ENCODE results near the gene FCER2.

Gene FCER2

DNA sequence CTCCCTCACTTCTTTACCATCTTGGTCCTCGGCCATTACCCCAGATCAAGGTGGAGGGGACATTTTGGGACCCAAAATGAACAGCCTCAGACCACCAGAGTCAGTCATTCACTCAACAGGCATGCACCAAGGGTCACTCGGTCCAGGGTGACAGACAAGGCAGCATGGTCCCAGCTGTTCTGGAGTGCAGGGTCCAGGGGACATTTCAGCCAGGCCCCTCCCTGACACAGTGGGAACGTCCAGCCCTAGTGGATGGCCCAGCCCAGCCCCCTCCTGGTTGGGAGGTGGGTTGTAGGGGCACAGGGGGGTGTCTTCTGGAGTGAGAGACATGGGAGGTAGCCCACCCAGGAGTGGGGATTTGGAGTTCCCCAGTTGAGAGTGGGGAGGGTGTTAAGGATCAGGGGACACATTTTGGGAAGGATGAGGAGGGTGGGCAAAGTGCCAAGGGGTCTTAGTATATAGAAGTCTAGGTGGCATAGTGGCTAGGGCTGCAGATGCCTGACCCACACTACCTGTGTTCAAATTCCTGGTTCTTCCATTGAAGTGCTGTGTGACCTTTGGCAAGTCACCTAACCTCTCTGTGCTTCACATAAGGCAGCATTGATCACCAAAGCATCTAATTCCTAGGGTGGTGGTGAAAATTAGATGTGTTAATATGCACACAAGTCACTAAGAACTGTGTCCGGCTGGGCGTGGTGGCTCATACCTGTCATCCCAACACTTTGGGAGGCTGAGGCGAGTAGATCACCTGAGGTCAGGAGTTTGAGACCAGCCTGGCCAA is 2.5 kb upstream of the FCER2 start:
- Histone ChIP-seq H3K27me3 (no peaks in the 10 kb centered on the region), H4K20me1 (no peaks in the 10 kb centered on the region), H3K9me3 (replicated peaks in 1 of 11) (no peaks in the 10 kb centered on the region), H3K4me1 (peaks cover 66 to 97% (median 84%) of the 10 kb centered on the region in 10 experiments), H3K36me3 (no peaks in the 10 kb centered on the region), H3K9ac (peak overlapping the region in 7 of 11 experiments; percentile 8 to 77 (median 70); a peak in 7 of 22 replicates), H3K27ac (peak overlapping the region in 9 of 11 experiments; percentile 76 to 90 (median 85); a peak in 17 of 22 replicates), H3K4me3 (no peak overlapping the region), H3K4me2 (peak overlapping the region in 10 of 11 experiments; percentile 78 to 91 (median 88); a peak in 18 of 22 replicates)
- TF ChIP-seq Cebpa-rat (IDR thresholded peaks at IDR 0.05): no peak

DNA sequence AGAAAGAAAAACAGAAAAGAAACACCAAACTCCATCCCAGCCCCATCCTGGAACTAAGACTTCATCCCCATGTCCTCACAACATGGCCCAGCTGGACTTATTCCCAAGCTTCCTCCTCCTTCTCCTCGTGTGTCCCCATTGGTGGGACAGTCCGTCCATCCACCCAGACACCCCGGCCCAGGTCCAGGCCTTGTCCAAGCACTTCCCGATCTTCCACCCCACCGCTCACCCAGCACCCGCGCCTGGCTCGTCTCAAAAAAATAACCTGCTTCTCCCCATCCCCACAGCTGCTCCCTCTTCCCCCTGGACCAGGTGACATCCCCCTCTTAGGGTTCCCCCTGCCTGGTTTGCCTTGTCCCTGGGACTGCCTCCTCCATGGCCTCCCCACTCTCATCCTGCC is 1.4 kb upstream of the FCER2 start:
- Histone ChIP-seq H3K4me3 (no peak overlapping the region), H3K9me3 (replicated peaks in 1 of 11) (no peaks in the 10 kb centered on the region), H4K20me1 (no peaks in the 10 kb centered on the region), H3K9ac (peak overlapping the region in 4 of 11 experiments; percentile 8 to 41 (median 28); a peak in 4 of 22 replicates), H3K36me3 (no peaks in the 10 kb centered on the region), H3K27ac (peak overlapping the region in 9 of 11 experiments; percentile 22 to 90 (median 83); a peak in 16 of 22 replicates), H3K27me3 (peaks cover 0 to 5% (median 0%) of the 10 kb centered on the region in 11 experiments; a peak in 2 of 22 replicates), H3K4me2 (peak overlapping the region in 7 of 11 experiments; percentile 4 to 89 (median 84); a peak in 11 of 22 replicates), H3K4me1 (peaks cover 60 to 97% (median 82%) of the 10 kb centered on the region in 10 experiments)
- TF ChIP-seq Cebpa-rat (IDR thresholded peaks at IDR 0.05): no peak

DNA sequence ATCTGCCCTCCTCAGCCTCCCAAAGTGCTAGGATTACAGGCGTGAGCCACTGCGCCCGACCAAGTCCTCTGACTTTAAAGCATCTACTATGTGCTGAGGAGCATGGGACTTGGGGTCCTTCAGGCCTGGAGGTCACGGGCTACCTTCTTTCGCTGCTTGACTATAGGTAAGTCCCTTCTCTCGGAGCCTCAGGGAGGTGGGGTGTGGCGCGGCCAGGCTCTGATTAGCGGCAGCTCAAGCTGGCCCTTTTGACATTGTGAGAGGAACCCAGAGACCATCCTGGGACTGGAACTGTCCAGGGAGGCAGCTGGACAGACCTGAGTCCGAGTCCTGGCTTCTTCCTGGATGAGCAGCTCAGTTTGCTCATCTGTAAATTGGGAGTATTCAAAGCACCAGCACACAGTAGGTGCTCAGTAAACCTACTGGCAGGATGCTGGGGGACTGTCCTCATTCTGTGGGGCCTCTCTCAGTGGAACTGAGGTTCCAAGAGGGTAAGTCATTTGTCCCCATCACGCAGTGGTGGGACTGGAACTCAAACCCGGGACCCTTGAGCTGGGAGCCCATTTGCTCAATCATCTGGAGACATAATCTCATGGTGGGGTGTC is 780 bp downstream of the FCER2 start:
- H3K4me2 ChIP-seq: peak overlapping the region in 8 of 11 experiments; percentile 4 to 93 (median 32); a peak in 10 of 22 replicates
- H3K9me3 ChIP-seq (replicated peaks in 1 of 11): no peaks in the 10 kb centered on the region
- H3K4me3 ChIP-seq: no peak overlapping the region
- no peak overlapping the region for H3K9ac ChIP-seq
- H3K4me1 ChIP-seq: peaks cover 39 to 89% (median 62%) of the 10 kb centered on the region in 10 experiments
- H3K27me3 ChIP-seq: peaks cover 0 to 5% (median 0%) of the 10 kb centered on the region in 11 experiments; a peak in 3 of 22 replicates
- no peaks in the 10 kb centered on the region for H3K36me3 ChIP-seq
- peak overlapping the region in 5 of 11 experiments; percentile 1 to 73 (median 23); a peak in 10 of 22 replicates for H3K27ac ChIP-seq
- no peak for TF ChIP-seq Cebpa-rat (IDR thresholded peaks at IDR 0.05)
- no peaks in the 10 kb centered on the region for H4K20me1 ChIP-seq

DNA sequence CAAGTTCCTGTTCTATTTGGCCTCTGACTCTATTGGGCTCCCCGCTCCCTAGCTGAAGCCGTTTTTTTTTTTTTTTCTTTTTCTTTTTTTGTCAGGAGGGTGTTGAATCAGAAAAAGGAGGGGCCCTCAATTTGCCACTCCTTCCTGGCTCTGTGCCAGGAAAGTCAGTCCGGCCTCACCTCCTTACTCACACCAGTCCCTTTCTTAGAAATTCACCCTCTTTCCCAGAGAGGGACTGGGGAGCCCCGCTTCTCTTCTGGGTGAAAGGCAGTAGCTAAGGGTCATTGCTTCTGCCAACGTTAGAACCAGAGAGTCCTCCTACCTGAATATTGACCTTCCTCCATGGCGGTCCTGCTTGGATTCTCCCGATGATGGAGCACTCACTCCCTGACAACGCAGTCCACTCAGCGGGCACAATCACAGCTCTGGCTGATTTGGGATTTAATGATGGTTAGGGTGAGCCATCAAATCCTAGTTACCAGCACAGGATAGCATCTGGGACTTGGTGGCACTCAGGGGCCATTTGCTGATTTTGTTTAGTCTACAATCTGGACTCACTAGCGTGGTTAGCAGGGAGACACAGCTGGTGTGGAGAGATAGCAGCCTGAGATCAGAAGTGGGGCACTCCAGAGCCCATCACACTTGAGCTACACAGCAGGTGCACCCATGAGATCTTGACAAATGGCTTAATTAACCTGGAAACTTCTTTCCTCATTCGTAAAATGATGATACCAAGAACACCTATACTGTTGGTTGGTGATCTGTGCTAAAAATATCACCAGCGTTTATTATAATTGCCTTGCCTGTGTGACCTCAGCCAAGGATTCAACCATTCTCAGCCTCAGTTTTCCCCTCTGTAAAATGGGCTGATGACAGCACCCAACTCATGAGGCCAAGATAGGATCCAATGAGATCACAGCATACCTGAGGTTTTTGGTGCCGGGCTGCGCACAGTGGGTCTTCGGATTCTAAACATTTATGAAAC is 2.2 kb downstream of the FCER2 start:
- TF ChIP-seq Cebpa-rat (IDR thresholded peaks at IDR 0.05): no peak
- Histone ChIP-seq H3K9ac (peak overlapping the region in 3 of 11 experiments; percentile 1 to 70 (median 63); a peak in 3 of 22 replicates), H3K9me3 (replicated peaks in 1 of 11) (no peaks in the 10 kb centered on the region), H3K4me2 (peak overlapping the region in 10 of 11 experiments; percentile 0 to 93 (median 32); a peak in 14 of 22 replicates), H3K27me3 (peaks cover 0 to 5% (median 0%) of the 10 kb centered on the region in 11 experiments; a peak in 3 of 22 replicates), H3K4me1 (peaks cover 39 to 89% (median 61%) of the 10 kb centered on the region in 10 experiments), H4K20me1 (peaks cover 0 to 7% (median 0%) of the 10 kb centered on the region in 11 experiments; a peak in 3 of 22 replicates), H3K4me3 (peak overlapping the region in 2 of 10 experiments; percentile 39 to 50; a peak in 3 of 20 replicates), H3K36me3 (no peaks in the 10 kb centered on the region), H3K27ac (peak overlapping the region in 3 of 11 experiments; percentile 4 to 44 (median 42); a peak in 5 of 22 replicates)

DNA sequence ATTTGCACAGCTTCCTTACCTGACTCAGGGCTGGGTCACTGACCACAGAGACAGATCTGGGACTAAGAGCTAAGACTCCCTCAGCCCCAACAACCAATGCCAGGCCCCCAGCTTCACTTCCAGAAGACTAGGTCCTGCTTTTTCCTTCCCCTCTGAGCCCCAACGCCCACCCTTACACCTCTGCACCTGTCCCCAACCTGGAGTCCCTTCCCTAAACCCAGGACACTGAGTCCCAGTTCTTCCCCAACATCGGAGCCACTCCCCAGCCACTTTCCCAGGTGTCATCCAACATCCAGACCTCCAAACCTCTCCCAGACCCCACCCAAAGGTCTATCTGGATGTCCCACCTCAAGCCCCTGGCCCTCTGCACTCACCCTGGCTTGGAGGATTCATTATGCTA is 2.9 kb downstream of the FCER2 start:
- Histone ChIP-seq H3K36me3 (no peaks in the 10 kb centered on the region), H3K27me3 (peaks cover 0 to 5% (median 0%) of the 10 kb centered on the region in 11 experiments; a peak in 3 of 22 replicates), H3K4me1 (peaks cover 41 to 89% (median 62%) of the 10 kb centered on the region in 10 experiments), H3K27ac (peak overlapping the region in 3 of 11 experiments; percentile 4 to 44 (median 42); a peak in 3 of 22 replicates), H4K20me1 (peaks cover 0 to 13% (median 0%) of the 10 kb centered on the region in 11 experiments; a peak in 3 of 22 replicates), H3K9me3 (replicated peaks in 1 of 11) (no peaks in the 10 kb centered on the region), H3K4me3 (peak overlapping the region in 3 of 10 experiments; percentile 36 to 50 (median 39); a peak in 6 of 20 replicates), H3K9ac (peak overlapping the region in 3 of 11 experiments; percentile 1 to 70 (median 63); a peak in 4 of 22 replicates), H3K4me2 (peak overlapping the region in 9 of 11 experiments; percentile 1 to 93 (median 37); a peak in 13 of 22 replicates)
- TF ChIP-seq Cebpa-rat (IDR thresholded peaks at IDR 0.05): no peak

DNA sequence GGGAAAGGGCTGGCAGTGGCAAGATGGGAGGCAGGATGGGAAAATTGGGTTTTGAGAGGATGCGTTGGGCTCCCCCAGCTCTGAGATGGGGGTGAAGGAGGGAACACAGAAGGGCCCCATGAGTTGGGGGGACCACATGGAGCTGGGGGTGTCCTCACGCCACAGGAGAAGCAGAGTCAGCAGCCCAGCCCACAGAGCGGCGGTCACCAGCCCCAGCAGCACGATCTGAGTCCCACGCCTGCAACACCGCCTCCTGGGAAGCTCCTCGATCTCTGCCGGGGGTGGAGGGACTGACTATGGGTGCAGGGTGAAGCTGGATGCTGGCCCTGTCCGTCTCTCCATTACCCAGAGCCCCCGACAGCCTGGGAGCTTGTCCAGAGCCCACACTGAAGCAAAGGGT is 3.3 kb downstream of the FCER2 start:
- H3K36me3 ChIP-seq: no peaks in the 10 kb centered on the region
- H3K9me3 ChIP-seq (replicated peaks in 1 of 11): no peaks in the 10 kb centered on the region
- H3K27me3 ChIP-seq: peaks cover 0 to 5% (median 0%) of the 10 kb centered on the region in 11 experiments; a peak in 3 of 22 replicates
- no peak for TF ChIP-seq Cebpa-rat (IDR thresholded peaks at IDR 0.05)
- H3K9ac ChIP-seq: peak overlapping the region in 2 of 11 experiments; percentile 63 to 70; a peak in 3 of 22 replicates
- H3K4me2 ChIP-seq: peak overlapping the region in 5 of 11 experiments; percentile 37 to 93 (median 68); a peak in 8 of 22 replicates
- peak overlapping the region in 3 of 10 experiments; percentile 36 to 50 (median 39); a peak in 5 of 20 replicates for H3K4me3 ChIP-seq
- peaks cover 45 to 86% (median 62%) of the 10 kb centered on the region in 10 experiments for H3K4me1 ChIP-seq
- peaks cover 0 to 13% (median 0%) of the 10 kb centered on the region in 11 experiments; a peak in 3 of 22 replicates for H4K20me1 ChIP-seq
- peak overlapping the region in 2 of 11 experiments; percentile 42 to 44; a peak in 2 of 22 replicates for H3K27ac ChIP-seq

DNA sequence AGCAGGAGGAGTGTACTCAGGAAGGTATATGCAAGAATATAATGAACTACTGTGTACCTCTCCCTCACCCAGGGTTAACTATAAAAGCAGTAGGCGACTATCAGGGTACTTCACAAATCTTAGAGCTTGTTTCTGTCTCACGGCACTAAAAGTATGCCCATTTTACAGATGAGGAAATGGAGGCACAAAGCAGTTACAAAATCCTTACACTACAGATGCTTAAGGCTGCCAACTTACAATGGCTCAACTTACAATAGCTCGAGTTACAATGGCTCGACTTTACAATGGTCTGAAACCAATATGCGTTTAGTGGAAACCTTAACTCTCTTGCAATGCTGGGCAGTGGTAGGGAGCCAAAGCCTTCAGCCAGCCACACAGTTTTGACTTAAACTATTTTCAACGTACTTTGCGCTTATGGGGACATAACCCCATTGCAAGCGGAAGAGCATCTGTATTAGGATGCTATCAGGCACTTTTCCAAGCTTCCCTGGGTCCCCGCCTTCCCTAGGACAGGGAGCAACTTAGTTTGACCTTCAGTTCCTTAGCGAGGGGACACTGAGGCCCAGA is 4.1 kb downstream of the FCER2 start:
- Histone ChIP-seq H3K4me3 (peak overlapping the region in 2 of 10 experiments; percentile 39 to 50; a peak in 3 of 20 replicates), H3K9ac (no peak overlapping the region), H4K20me1 (peaks cover 0 to 13% (median 0%) of the 10 kb centered on the region in 11 experiments; a peak in 3 of 22 replicates), H3K4me1 (peaks cover 43 to 82% (median 57%) of the 10 kb centered on the region in 10 experiments), H3K36me3 (no peaks in the 10 kb centered on the region), H3K27ac (no peak overlapping the region), H3K4me2 (peak overlapping the region in 2 of 11 experiments; percentile 91 to 93; a peak in 4 of 22 replicates), H3K9me3 (replicated peaks in 1 of 11) (peaks cover 0 to 2% (median 0%) of the 10 kb centered on the region in 11 experiments; a peak in 2 of 22 replicates), H3K27me3 (peaks cover 0 to 9% (median 0%) of the 10 kb centered on the region in 11 experiments; a peak in 3 of 22 replicates)
- no peak for TF ChIP-seq Cebpa-rat (IDR thresholded peaks at IDR 0.05)
